SK-N-SH treated with all-trans-retinoic acid at 6 μM for 48 hours (cell line): ENCODE measurements around the gene MCU.

Source experiments
- ATAC-seq: fragments of 200-7000 bp; cut with Tn5 transposase; 3 replicates; pipeline ENCODE4 v1.9.1; 2020; ENCODE audit warnings: mild to moderate bottlenecking, moderate library complexity
- BACH2 ChIP-seq: fragments of 250-450 bp; sonication (Bioruptor Pico); IDR thresholded peaks from 2 replicates; pipeline ENCODE4 v1.9.0; 2021; ENCODE audit warnings: mild to moderate bottlenecking, borderline replicate concordance
- CSDC2 ChIP-seq: fragments of 250-450 bp; sonication (Bioruptor Pico); IDR thresholded peaks from 2 replicates; pipeline ENCODE4 v1.5.0; 2020; ENCODE audit warnings: mild to moderate bottlenecking, moderate library complexity
- ESRRG ChIP-seq: fragments of 250-450 bp; sonication (Bioruptor Pico); IDR thresholded peaks from 2 replicates; pipeline ENCODE4 v1.6.1; 2021; ENCODE audit warnings: mild to moderate bottlenecking
- GLIS3 ChIP-seq: fragments of 250-450 bp; sonication (Bioruptor Pico); IDR thresholded peaks from 2 replicates; pipeline ENCODE4 v1.5.0; 2020; ENCODE audit warnings: mild to moderate bottlenecking, moderate library complexity
- ISL1 ChIP-seq: fragments of 250-450 bp; sonication (Bioruptor Pico); IDR thresholded peaks from 2 replicates; pipeline ENCODE4 v2.1.2; 2022; ENCODE audit warnings: mild to moderate bottlenecking, moderate library complexity
- OSR1 ChIP-seq: fragments of 250-450 bp; sonication (Bioruptor Pico); IDR thresholded peaks from 2 replicates; pipeline ENCODE4 v1.8.0; 2022; ENCODE audit warnings: moderate library complexity, mild to moderate bottlenecking, inconsistent platforms
- PPARA ChIP-seq: fragments of 250-450 bp; sonication (Bioruptor Pico); IDR thresholded peaks from 2 replicates; pipeline ENCODE4 v1.5.0; 2020; ENCODE audit warnings: mild to moderate bottlenecking, borderline replicate concordance
- RARB ChIP-seq: fragments of 250-450 bp; sonication (Bioruptor Pico); IDR thresholded peaks from 2 replicates; pipeline ENCODE4 v1.8.0; 2021; ENCODE audit warnings: mild to moderate bottlenecking, moderate library complexity
- SNAI2 ChIP-seq: fragments of 250-450 bp; sonication (Bioruptor Pico); IDR thresholded peaks from 2 replicates; pipeline ENCODE4 v1.5.0; 2020; ENCODE audit warnings: mild to moderate bottlenecking, moderate library complexity
- TCF4 ChIP-seq: fragments of 250-450 bp; sonication (Bioruptor Pico); IDR thresholded peaks from 2 replicates; pipeline ENCODE4 v1.8.0; 2021; ENCODE audit warnings: mild to moderate bottlenecking, moderate library complexity, borderline replicate concordance
- TOX ChIP-seq: fragments of 250-450 bp; sonication (Bioruptor Pico); IDR thresholded peaks from 2 replicates; pipeline ENCODE4 v1.8.0; 2021; ENCODE audit warnings: mild to moderate bottlenecking, moderate library complexity, borderline replicate concordance
- ZC3H10 ChIP-seq: fragments of 250-450 bp; sonication (Bioruptor Pico); IDR thresholded peaks from 2 replicates; pipeline ENCODE4 v1.5.1; 2021; ENCODE audit warnings: mild to moderate bottlenecking, moderate library complexity
- ZFP3 ChIP-seq: fragments of 250-450 bp; sonication (Bioruptor Pico); IDR thresholded peaks from 2 replicates; pipeline ENCODE4 v1.5.0; 2020; ENCODE audit warnings: mild to moderate bottlenecking, moderate library complexity
- ZFP30 ChIP-seq: fragments of 450-650 bp; formaldehyde crosslinking; IDR thresholded peaks from 2 replicates; pipeline ENCODE4 v1.5.0; 2022; ENCODE audit warnings: mild to moderate bottlenecking, moderate library complexity
- ZNF565 ChIP-seq: fragments of 450-650 bp; formaldehyde crosslinking; conservative IDR thresholded peaks from 2 replicates; pipeline ENCODE4 v1.5.0; 2020; ENCODE audit warnings: low read depth, mild to moderate bottlenecking, moderate library complexity
- ZNF70 ChIP-seq: fragments of 450-650 bp; formaldehyde crosslinking; IDR thresholded peaks from 2 replicates; pipeline ENCODE4 v1.5.0; 2020; ENCODE audit warnings: mild to moderate bottlenecking, moderate library complexity
- ZNF8 ChIP-seq: fragments of 450-650 bp; formaldehyde crosslinking; IDR thresholded peaks from 2 replicates; pipeline ENCODE4 v1.5.0; 2020; ENCODE audit warnings: mild to moderate bottlenecking, moderate library complexity
- TF ChIP-seq, protein P1 (sequence below): fragments of 250-450 bp; sonication (Bioruptor Pico); IDR thresholded peaks from 2 replicates; pipeline ENCODE4 v1.8.0; 2021; ENCODE audit warnings: low read depth, mild to moderate bottlenecking, moderate library complexity, borderline replicate concordance
- TF ChIP-seq, protein P2 (sequence below): fragments of 250-450 bp; sonication (Bioruptor Pico); IDR thresholded peaks from 2 replicates; pipeline ENCODE4 v1.5.1; 2020; ENCODE audit warnings: low read depth, mild to moderate bottlenecking, moderate library complexity
- TF ChIP-seq, protein P3 (sequence below): fragments of 250-450 bp; sonication (Bioruptor Pico); IDR thresholded peaks from 2 replicates; pipeline ENCODE4 v1.8.0; 2020; ENCODE audit warnings: mild to moderate bottlenecking, moderate library complexity, borderline replicate concordance
- TF ChIP-seq, protein P4 (sequence below): fragments of 250-450 bp; sonication (Bioruptor Pico); IDR thresholded peaks from 2 replicates; pipeline ENCODE4 v1.5.1; 2021; ENCODE audit warnings: mild to moderate bottlenecking, moderate library complexity
- TF ChIP-seq, protein P5 (sequence below): fragments of 250-450 bp; sonication (Bioruptor Pico); IDR thresholded peaks from 2 replicates; pipeline ENCODE4 v1.5.0; 2020; ENCODE audit warnings: mild to moderate bottlenecking, moderate library complexity

The MCU gene

DNA sequence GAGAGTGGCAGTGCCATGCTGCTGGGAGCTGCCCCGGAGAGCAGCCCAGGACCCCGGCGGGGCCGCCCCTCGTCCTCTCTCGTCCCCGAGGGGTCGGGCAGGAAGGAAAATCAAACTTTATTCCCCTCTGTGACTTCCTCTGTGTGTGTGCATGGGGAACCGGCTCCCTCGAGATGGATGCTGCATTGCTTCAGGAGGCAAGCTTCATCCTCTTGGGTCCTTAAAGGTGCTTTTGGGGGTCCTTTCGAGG lies 726 bp downstream of the MCU start:
- no peak for TF ChIP-seq ISL1 (CRISPR knock-in tag)
- TF ChIP-seq TCF4 (CRISPR knock-in tag): no peak
- TF ChIP-seq, protein P1, sequence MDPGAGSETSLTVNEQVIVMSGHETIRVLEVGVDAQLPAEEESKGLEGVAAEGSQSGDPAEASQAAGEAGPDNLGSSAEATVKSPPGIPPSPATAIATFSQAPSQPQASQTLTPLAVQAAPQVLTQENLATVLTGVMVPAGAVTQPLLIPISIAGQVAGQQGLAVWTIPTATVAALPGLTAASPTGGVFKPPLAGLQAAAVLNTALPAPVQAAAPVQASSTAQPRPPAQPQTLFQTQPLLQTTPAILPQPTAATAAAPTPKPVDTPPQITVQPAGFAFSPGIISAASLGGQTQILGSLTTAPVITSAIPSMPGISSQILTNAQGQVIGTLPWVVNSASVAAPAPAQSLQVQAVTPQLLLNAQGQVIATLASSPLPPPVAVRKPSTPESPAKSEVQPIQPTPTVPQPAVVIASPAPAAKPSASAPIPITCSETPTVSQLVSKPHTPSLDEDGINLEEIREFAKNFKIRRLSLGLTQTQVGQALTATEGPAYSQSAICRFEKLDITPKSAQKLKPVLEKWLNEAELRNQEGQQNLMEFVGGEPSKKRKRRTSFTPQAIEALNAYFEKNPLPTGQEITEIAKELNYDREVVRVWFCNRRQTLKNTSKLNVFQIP (CRISPR knock-in tag): no peak
- no peak for TF ChIP-seq ZNF565 (CRISPR knock-in tag)
- TF ChIP-seq ZNF70: no peak
- no peak for TF ChIP-seq BACH2 (CRISPR knock-in tag)
- TF ChIP-seq ZC3H10 (CRISPR knock-in tag): no peak
- no peak for TF ChIP-seq TOX (CRISPR knock-in tag)
- TF ChIP-seq, protein P2, sequence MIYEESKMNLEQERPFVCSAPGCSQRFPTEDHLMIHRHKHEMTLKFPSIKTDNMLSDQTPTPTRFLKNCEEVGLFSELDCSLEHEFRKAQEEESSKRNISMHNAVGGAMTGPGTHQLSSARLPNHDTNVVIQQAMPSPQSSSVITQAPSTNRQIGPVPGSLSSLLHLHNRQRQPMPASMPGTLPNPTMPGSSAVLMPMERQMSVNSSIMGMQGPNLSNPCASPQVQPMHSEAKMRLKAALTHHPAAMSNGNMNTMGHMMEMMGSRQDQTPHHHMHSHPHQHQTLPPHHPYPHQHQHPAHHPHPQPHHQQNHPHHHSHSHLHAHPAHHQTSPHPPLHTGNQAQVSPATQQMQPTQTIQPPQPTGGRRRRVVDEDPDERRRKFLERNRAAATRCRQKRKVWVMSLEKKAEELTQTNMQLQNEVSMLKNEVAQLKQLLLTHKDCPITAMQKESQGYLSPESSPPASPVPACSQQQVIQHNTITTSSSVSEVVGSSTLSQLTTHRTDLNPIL (CRISPR knock-in tag): no peak
- no peak for TF ChIP-seq RARB (CRISPR knock-in tag)
- TF ChIP-seq, protein P3, sequence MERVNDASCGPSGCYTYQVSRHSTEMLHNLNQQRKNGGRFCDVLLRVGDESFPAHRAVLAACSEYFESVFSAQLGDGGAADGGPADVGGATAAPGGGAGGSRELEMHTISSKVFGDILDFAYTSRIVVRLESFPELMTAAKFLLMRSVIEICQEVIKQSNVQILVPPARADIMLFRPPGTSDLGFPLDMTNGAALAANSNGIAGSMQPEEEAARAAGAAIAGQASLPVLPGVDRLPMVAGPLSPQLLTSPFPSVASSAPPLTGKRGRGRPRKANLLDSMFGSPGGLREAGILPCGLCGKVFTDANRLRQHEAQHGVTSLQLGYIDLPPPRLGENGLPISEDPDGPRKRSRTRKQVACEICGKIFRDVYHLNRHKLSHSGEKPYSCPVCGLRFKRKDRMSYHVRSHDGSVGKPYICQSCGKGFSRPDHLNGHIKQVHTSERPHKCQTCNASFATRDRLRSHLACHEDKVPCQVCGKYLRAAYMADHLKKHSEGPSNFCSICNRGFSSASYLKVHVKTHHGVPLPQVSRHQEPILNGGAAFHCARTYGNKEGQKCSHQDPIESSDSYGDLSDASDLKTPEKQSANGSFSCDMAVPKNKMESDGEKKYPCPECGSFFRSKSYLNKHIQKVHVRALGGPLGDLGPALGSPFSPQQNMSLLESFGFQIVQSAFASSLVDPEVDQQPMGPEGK (CRISPR knock-in tag): no peak
- no peak for TF ChIP-seq SNAI2 (CRISPR knock-in tag)
- no peak for TF ChIP-seq OSR1
- peak; percentile 4; the same call in 2 of the 3 replicates for ATAC-seq

DNA sequence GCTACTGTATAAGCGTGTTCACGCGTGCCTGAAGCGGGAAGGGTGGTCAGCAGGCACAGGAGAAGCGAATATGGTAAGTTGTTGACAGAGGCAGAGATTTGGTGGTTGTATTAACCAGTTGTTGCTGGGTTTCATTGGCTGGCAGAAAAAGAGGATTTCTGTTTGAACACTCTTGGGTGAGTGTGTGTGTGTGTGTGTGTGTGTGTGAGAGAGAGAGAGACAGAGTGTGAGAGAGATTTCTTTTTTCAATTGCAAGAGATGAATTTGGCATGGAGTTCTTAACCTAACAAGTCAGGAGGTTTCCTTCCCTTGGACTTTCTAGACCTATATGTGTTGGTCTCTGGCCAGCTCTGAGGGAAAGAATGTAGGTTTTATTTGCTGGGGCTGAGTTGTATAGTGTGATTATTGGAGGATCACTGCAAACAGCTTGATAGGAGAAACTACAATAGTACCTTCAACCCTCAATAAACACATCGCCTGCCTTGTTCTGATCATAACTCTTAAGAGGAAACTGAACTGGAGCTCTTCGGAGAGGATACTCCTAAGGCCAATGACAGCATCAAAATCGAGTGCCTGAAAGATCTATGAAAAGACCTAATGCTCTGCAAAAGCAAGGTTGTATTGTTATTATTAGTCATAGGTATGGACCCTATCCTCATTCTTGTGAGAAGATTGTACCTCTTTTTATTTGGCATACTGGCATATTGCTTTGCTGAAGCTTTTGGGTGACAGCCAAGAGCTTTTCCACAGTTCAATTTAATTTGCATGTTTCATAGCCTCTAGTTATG lies 1.2 kb downstream of the MCU start:
- ATAC-seq: peak; percentile 22
- TF ChIP-seq PPARA (CRISPR knock-in tag) (no peak), CSDC2 (CRISPR knock-in tag) (no peak), OSR1 (no peak), ZFP3 (CRISPR knock-in tag) (no peak), ZNF565 (CRISPR knock-in tag) (no peak), ISL1 (CRISPR knock-in tag) (no peak), ESRRG (CRISPR knock-in tag) (no peak), ZNF70 (no peak), ZFP30 (no peak), GLIS3 (CRISPR knock-in tag) (no peak), BACH2 (CRISPR knock-in tag) (no peak), ZNF8 (no peak), SNAI2 (CRISPR knock-in tag) (no peak), RARB (CRISPR knock-in tag) (no peak)
- TF ChIP-seq, protein P3 (CRISPR knock-in tag): no peak
- TF ChIP-seq, protein P2 (CRISPR knock-in tag): no peak
- TF ChIP-seq, protein P4, sequence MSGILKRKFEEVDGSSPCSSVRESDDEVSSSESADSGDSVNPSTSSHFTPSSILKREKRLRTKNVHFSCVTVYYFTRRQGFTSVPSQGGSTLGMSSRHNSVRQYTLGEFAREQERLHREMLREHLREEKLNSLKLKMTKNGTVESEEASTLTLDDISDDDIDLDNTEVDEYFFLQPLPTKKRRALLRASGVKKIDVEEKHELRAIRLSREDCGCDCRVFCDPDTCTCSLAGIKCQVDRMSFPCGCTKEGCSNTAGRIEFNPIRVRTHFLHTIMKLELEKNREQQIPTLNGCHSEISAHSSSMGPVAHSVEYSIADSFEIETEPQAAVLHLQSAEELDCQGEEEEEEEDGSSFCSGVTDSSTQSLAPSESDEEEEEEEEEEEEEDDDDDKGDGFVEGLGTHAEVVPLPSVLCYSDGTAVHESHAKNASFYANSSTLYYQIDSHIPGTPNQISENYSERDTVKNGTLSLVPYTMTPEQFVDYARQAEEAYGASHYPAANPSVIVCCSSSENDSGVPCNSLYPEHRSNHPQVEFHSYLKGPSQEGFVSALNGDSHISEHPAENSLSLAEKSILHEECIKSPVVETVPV: no peak
- TF ChIP-seq, protein P5, sequence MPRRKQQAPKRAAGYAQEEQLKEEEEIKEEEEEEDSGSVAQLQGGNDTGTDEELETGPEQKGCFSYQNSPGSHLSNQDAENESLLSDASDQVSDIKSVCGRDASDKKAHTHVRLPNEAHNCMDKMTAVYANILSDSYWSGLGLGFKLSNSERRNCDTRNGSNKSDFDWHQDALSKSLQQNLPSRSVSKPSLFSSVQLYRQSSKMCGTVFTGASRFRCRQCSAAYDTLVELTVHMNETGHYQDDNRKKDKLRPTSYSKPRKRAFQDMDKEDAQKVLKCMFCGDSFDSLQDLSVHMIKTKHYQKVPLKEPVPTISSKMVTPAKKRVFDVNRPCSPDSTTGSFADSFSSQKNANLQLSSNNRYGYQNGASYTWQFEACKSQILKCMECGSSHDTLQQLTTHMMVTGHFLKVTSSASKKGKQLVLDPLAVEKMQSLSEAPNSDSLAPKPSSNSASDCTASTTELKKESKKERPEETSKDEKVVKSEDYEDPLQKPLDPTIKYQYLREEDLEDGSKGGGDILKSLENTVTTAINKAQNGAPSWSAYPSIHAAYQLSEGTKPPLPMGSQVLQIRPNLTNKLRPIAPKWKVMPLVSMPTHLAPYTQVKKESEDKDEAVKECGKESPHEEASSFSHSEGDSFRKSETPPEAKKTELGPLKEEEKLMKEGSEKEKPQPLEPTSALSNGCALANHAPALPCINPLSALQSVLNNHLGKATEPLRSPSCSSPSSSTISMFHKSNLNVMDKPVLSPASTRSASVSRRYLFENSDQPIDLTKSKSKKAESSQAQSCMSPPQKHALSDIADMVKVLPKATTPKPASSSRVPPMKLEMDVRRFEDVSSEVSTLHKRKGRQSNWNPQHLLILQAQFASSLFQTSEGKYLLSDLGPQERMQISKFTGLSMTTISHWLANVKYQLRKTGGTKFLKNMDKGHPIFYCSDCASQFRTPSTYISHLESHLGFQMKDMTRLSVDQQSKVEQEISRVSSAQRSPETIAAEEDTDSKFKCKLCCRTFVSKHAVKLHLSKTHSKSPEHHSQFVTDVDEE (CRISPR knock-in tag): no peak
- TF ChIP-seq, protein P1 (CRISPR knock-in tag): no peak
